ENCODE results near the gene CHRNA4. TPM values are rescaled to one million over a fixed set of nuclear protein-coding genes. Genes with fewer than 3 reads are reported as not detected.

Gene CHRNA4
- polyA plus RNA-seq, 1 donor (not counting 4 experiments of a cell fraction or from before 2014, with no cell fraction given), result not detected

DNA sequence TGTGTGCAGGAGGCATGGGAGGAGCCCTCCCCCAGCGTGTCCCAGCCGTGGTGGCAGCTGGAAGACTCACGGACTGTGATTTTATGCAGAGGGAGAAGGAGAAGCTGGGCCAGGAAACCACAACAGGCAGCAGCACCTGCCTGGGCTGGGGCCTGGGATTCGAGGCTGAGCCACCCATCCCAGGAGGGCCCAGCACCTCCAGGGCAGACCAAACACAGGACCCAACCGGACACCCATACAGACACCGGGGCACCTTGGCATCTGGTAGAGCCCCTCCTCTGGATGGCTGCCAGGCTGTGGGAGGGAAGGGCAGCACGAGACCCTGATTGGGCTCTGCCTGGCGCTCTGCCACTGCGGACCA, 41.7 kb upstream of the CHRNA4 start:
- FAIRE-seq, result no peak
- H3K4me3 ChIP-seq (ENCODE audit: control insufficient read depth in 2 of 3, extremely low read depth in 1 of 3, insufficient read depth in 2 of 3, low read depth in 1 of 3, low read length in 3 of 3), result no peak overlapping the region
- dilution Hi-C loops (cut with MboI; ENCODE audit: extremely low pct_ligation_motif_present, low sequenced_read_pairs), result no loop called here

DNA sequence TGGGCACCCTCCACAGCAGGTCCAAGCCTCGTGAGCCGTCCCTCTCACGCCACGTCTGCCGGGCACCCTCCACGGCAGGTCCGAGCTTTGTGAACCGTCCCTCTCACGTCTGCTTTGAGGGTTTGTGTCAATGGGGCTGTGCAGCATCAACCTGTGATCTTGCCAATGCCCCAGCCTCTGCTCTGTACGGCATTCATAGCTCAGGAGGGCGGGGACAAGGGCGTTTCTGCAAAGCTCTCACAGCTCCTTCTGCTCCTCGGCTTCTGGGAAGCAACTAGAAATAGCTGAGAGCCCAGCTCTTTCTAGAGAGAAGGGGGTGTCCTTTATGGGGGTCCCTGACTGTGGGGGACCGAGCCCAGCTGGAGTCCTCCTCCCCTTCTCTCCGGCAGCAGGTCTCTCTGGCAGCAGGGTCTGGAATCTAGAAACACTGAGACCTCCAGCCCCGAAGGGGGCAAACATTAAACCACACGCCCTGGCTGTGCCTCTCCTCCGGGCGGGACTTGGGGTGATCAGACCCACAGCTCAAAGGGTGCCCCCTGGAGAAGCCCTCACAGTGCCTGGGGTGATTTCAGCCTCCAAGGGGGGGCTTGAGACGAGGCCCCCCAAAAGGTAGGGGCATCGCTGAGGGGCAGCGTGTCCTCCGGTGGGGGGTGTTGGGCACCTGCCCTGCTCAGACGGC, 41.2 kb upstream of the CHRNA4 start:
- H3K9ac ChIP-seq (ENCODE audit: control insufficient read depth, extremely low read depth, insufficient read depth, low read length), result no peak overlapping the region
- TF ChIP-seq CTCF (optimal IDR thresholded peaks at IDR 0.05 in 1 of 3, IDR thresholded peaks at IDR 0.05 in 1 of 3, conservative IDR thresholded peaks at IDR 0.05 in 1 of 3; ENCODE audit: extremely low read depth in 1 of 3, insufficient read depth in 2 of 3, low read length in 3 of 3), result no peak
- TF ChIP-seq EZH2 (IDR thresholded peaks at IDR 0.05; ENCODE audit: low read length), result no peak
- no peaks in the 10 kb centered on the region for H3K4me1 ChIP-seq (ENCODE audit: control insufficient read depth, extremely low read depth, insufficient read depth, low read length)
- no peak overlapping the region for H2AFZ ChIP-seq (ENCODE audit: control insufficient read depth, low read length)
- no peak overlapping the region for H3K4me2 ChIP-seq (ENCODE audit: control insufficient read depth, extremely low read depth, insufficient read depth, low read depth, low read length)
- no peaks in the 10 kb centered on the region for H4K20me1 ChIP-seq (ENCODE audit: control insufficient read depth, extremely low read depth, insufficient read depth, low read length)
- H3K27me3 ChIP-seq (ENCODE audit: control insufficient read depth, extremely low read depth, insufficient read depth, low read length), result peaks cover 10% of the 10 kb centered on the region
- H3K9me1 ChIP-seq (ENCODE audit: control insufficient read depth, extremely low read depth, insufficient read depth, low read length), result no peaks in the 10 kb centered on the region
- dilution Hi-C loops (cut with MboI; ENCODE audit: extremely low pct_ligation_motif_present, low sequenced_read_pairs), result no loop called here
- H3K36me3 ChIP-seq (ENCODE audit: control insufficient read depth in 2 of 2, extremely low read depth in 1 of 2, insufficient read depth in 2 of 2, low read length in 2 of 2), result no peaks in the 10 kb centered on the region
- H3K27ac ChIP-seq (ENCODE audit: control insufficient read depth, insufficient read depth, low read length), result no peak overlapping the region
- no peak overlapping the region for H3K4me3 ChIP-seq (ENCODE audit: control insufficient read depth in 2 of 3, extremely low read depth in 1 of 3, insufficient read depth in 2 of 3, low read depth in 1 of 3, low read length in 3 of 3)
- H3K79me2 ChIP-seq (ENCODE audit: control insufficient read depth, insufficient read depth, low read length), result no peaks in the 10 kb centered on the region
- FAIRE-seq, result no peak
- DNase-seq (ENCODE audit: low read depth, low spot score), result no peak
- no peaks in the 10 kb centered on the region for H3K9me3 ChIP-seq (ENCODE audit: control insufficient read depth, low read depth, low read length)

More for the DNA sequence above, 41.7 kb upstream of the CHRNA4 start:
- H3K79me2 ChIP-seq (ENCODE audit: control insufficient read depth, insufficient read depth, low read length), result no peaks in the 10 kb centered on the region
- no peaks in the 10 kb centered on the region for H3K4me1 ChIP-seq (ENCODE audit: control insufficient read depth, extremely low read depth, insufficient read depth, low read length)
- no peak overlapping the region for H3K27ac ChIP-seq (ENCODE audit: control insufficient read depth, insufficient read depth, low read length)
- H3K36me3 ChIP-seq (ENCODE audit: control insufficient read depth in 2 of 2, extremely low read depth in 1 of 2, insufficient read depth in 2 of 2, low read length in 2 of 2), result no peaks in the 10 kb centered on the region
- H2AFZ ChIP-seq (ENCODE audit: control insufficient read depth, low read length), result no peak overlapping the region
- no peak for TF ChIP-seq EZH2 (IDR thresholded peaks at IDR 0.05; ENCODE audit: low read length)
- TF ChIP-seq CTCF (optimal IDR thresholded peaks at IDR 0.05 in 1 of 3, IDR thresholded peaks at IDR 0.05 in 1 of 3, conservative IDR thresholded peaks at IDR 0.05 in 1 of 3; ENCODE audit: extremely low read depth in 1 of 3, insufficient read depth in 2 of 3, low read length in 3 of 3), result no peak
- no peak overlapping the region for H3K4me2 ChIP-seq (ENCODE audit: control insufficient read depth, extremely low read depth, insufficient read depth, low read depth, low read length)
- H3K9ac ChIP-seq (ENCODE audit: control insufficient read depth, extremely low read depth, insufficient read depth, low read length), result no peak overlapping the region
- H3K9me1 ChIP-seq (ENCODE audit: control insufficient read depth, extremely low read depth, insufficient read depth, low read length), result no peaks in the 10 kb centered on the region
- DNase-seq (ENCODE audit: low read depth, low spot score), result no peak
- peaks cover 10% of the 10 kb centered on the region for H3K27me3 ChIP-seq (ENCODE audit: control insufficient read depth, extremely low read depth, insufficient read depth, low read length)
- H3K9me3 ChIP-seq (ENCODE audit: control insufficient read depth, low read depth, low read length), result no peaks in the 10 kb centered on the region
- H4K20me1 ChIP-seq (ENCODE audit: control insufficient read depth, extremely low read depth, insufficient read depth, low read length), result no peaks in the 10 kb centered on the region
